Naive B cell (primary cell): ENCODE data around the gene REX1BD. TPM values are rescaled to one million over a fixed set of nuclear protein-coding genes. Genes with fewer than 3 reads are reported as not detected.
"Not testable (repeated sequence)": the region's sequence is repeated elsewhere in the genome, so short reads cannot be mapped to it uniquely, and the experiment has no call there.

Source experiments
- ATAC-seq, 2 donors: fragments of 150-1000 bp; cut with Tn5 transposase; 2 replicates each; pipeline ENCODE4 v1.10.0; 2021; ENCODE audit warnings: low read depth in 2 of 2, mild to moderate bottlenecking in 2 of 2, moderate library complexity in 2 of 2
- DNase-seq: peaks from one replicate; pipeline ENCODE4 v3.0.0; 2022
- H3K27ac Mint-ChIP-seq, 6 donors: one replicate each; pipeline ENCODE4 v1.8.0; 2020 to 2022; ENCODE audit warnings: mild to moderate bottlenecking in 6 of 6, mixed read lengths in 6 of 6, moderate library complexity in 5 of 6, inconsistent platforms in 2 of 6
- H3K27me3 Mint-ChIP-seq, 3 donors: one replicate each; pipeline ENCODE4 v1.8.0; 2021 to 2022; ENCODE audit warnings: mixed read lengths in 3 of 3, mild to moderate bottlenecking in 1 of 3
- H3K36me3 Mint-ChIP-seq, 2 donors: one replicate each; pipeline ENCODE4 v1.8.0; 2020 to 2022; ENCODE audit warnings: mixed read lengths in 2 of 2, inconsistent platforms in 1 of 2, mild to moderate bottlenecking in 1 of 2
- H3K4me1 Mint-ChIP-seq, 3 donors: one replicate each; pipeline ENCODE4 v1.8.0; 2020 to 2022; ENCODE audit warnings: mixed read lengths in 3 of 3, inconsistent platforms in 1 of 3, mild to moderate bottlenecking in 1 of 3, moderate library complexity in 1 of 3
- H3K4me3 Mint-ChIP-seq, 8 donors: one replicate each; pipeline ENCODE4 v1.8.0; 2020 to 2022; ENCODE audit warnings: mild to moderate bottlenecking in 8 of 8, mixed read lengths in 8 of 8, moderate library complexity in 8 of 8, inconsistent platforms in 2 of 8
- H3K9me3 Mint-ChIP-seq, 7 donors: one replicate each; pipeline ENCODE4 v1.8.0; 2020 to 2022; ENCODE audit warnings: mixed read lengths in 7 of 7, mild to moderate bottlenecking in 5 of 7, inconsistent platforms in 2 of 7, moderate library complexity in 1 of 7
- polyA plus RNA-seq, 6 donors: library from polyadenylated mRNA; unstranded; fragments of 300-500 nt; fragmentation: Illumina TruSeq; gene quantifications; one replicate each; pipeline ENCODE4 v1.2.3, GENCODE V29; 2021; ENCODE audit warnings: low read depth in 6 of 6

Gene REX1BD
- polyA plus RNA-seq, 6 donors from 2014 or later = 76.0 to 107 (median 91.9) TPM

- DNase-seq = no peak
- Mint-ChIP-seq H3K27me3 (peaks cover 10 to 72% (median 28%) of the 10 kb centered on the region in 3 donors), H3K4me3 (peak overlapping the region in 1 of 8 donors; percentile 30)
Observed at GRCh38 chr19:18599485-18599884, 10.9 kb downstream of the REX1BD start.

GRCh38 chr19:18600692-18601397 is 12.2 kb downstream of the REX1BD start:
- H3K4me3 Mint-ChIP-seq, H3K36me3 Mint-ChIP-seq, H3K9me3 Mint-ChIP-seq, DNase-seq, H3K27ac Mint-ChIP-seq, ATAC-seq: not testable (repeated sequence)
- H3K27me3 Mint-ChIP-seq = peaks cover 22 to 84% (median 41%) of the 10 kb centered on the region in 3 donors
- H3K4me1 Mint-ChIP-seq = peaks cover 14 to 25% (median 16%) of the 10 kb centered on the region in 3 donors

More at GRCh38 chr19:18599485-18599884, 10.9 kb downstream of the REX1BD start:
- ATAC-seq = no peak
- no peak overlapping the region for H3K27ac Mint-ChIP-seq
- H3K4me1 Mint-ChIP-seq = peaks cover 17 to 22% (median 19%) of the 10 kb centered on the region in 3 donors
- H3K36me3 Mint-ChIP-seq = no peaks in the 10 kb centered on the region
- H3K9me3 Mint-ChIP-seq = no peaks in the 10 kb centered on the region

- Mint-ChIP-seq H3K9me3 (peaks cover 0 to 2% (median 0%) of the 10 kb centered on the region in 7 donors), H3K36me3 (no peaks in the 10 kb centered on the region), H3K27me3 (peaks cover 22 to 75% (median 35%) of the 10 kb centered on the region in 3 donors), H3K4me3 (peak overlapping the region in 1 of 8 donors; percentile 47), H3K4me1 (peaks cover 10 to 17% (median 13%) of the 10 kb centered on the region in 3 donors), H3K27ac (no peak overlapping the region)
- ATAC-seq (no peak), DNase-seq (no peak)
Observed at GRCh38 chr19:18601875-18602274, 13.3 kb downstream of the REX1BD start.

GRCh38 chr19:18603255-18603957 is 14.8 kb downstream of the REX1BD start:
- ATAC-seq = peak; percentile 65 to 67
- H3K27ac Mint-ChIP-seq = peak overlapping the region in 1 of 6 donors; percentile 25
- no peak for DNase-seq
- H3K9me3 Mint-ChIP-seq = peaks cover 0 to 2% (median 0%) of the 10 kb centered on the region in 7 donors
- H3K4me1 Mint-ChIP-seq = peaks cover 10 to 26% (median 18%) of the 10 kb centered on the region in 3 donors
- H3K36me3 Mint-ChIP-seq = no peaks in the 10 kb centered on the region
- H3K4me3 Mint-ChIP-seq = peak overlapping the region in 2 of 8 donors; percentile 13 to 42
- peaks cover 22 to 76% (median 44%) of the 10 kb centered on the region in 3 donors for H3K27me3 Mint-ChIP-seq

- ATAC-seq (no peak), DNase-seq (no peak)
- peaks cover 12 to 33% (median 26%) of the 10 kb centered on the region in 3 donors for H3K4me1 Mint-ChIP-seq
- H3K27me3 Mint-ChIP-seq = peaks cover 30 to 76% (median 52%) of the 10 kb centered on the region in 3 donors
- H3K9me3 Mint-ChIP-seq = peaks cover 0 to 2% (median 0%) of the 10 kb centered on the region in 7 donors
- no peaks in the 10 kb centered on the region for H3K36me3 Mint-ChIP-seq
- peak overlapping the region in 1 of 6 donors; percentile 60 for H3K27ac Mint-ChIP-seq
- H3K4me3 Mint-ChIP-seq = no peak overlapping the region
Observed at GRCh38 chr19:18603958-18604819, 15.6 kb downstream of the REX1BD start.

GRCh38 chr19:18604820-18605159 is 16.2 kb downstream of the REX1BD start:
- H3K4me3 Mint-ChIP-seq = peak overlapping the region in 1 of 8 donors; percentile 48
- ATAC-seq (no peak), DNase-seq (no peak)
- peaks cover 14 to 36% (median 26%) of the 10 kb centered on the region in 3 donors for H3K4me1 Mint-ChIP-seq
- peaks cover 0 to 2% (median 0%) of the 10 kb centered on the region in 7 donors for H3K9me3 Mint-ChIP-seq
- H3K36me3 Mint-ChIP-seq = no peaks in the 10 kb centered on the region
- peaks cover 35 to 76% (median 58%) of the 10 kb centered on the region in 3 donors for H3K27me3 Mint-ChIP-seq
- peak overlapping the region in 1 of 6 donors; percentile 47 for H3K27ac Mint-ChIP-seq

GRCh38 chr19:18605196-18605545 is 16.6 kb downstream of the REX1BD start:
- H3K27ac Mint-ChIP-seq = peak overlapping the region in 4 of 6 donors; percentile 45 to 90 (median 72)
- H3K27me3 Mint-ChIP-seq = peaks cover 35 to 76% (median 61%) of the 10 kb centered on the region in 3 donors
- DNase-seq = no peak
- no peaks in the 10 kb centered on the region for H3K36me3 Mint-ChIP-seq
- no peak for ATAC-seq
- peaks cover 0 to 2% (median 0%) of the 10 kb centered on the region in 7 donors for H3K9me3 Mint-ChIP-seq
- peak overlapping the region in 7 of 8 donors; percentile 28 to 84 (median 65) for H3K4me3 Mint-ChIP-seq
- peaks cover 14 to 36% (median 26%) of the 10 kb centered on the region in 3 donors for H3K4me1 Mint-ChIP-seq

GRCh38 chr19:18605546-18606280 is 17.1 kb downstream of the REX1BD start:
- Mint-ChIP-seq H3K36me3 (no peaks in the 10 kb centered on the region), H3K27me3 (peaks cover 35 to 72% (median 62%) of the 10 kb centered on the region in 3 donors), H3K4me3 (peak overlapping the region; percentile 28 to 84 (median 56)), H3K9me3 (peaks cover 0 to 2% (median 0%) of the 10 kb centered on the region in 7 donors), H3K4me1 (peaks cover 14 to 36% (median 26%) of the 10 kb centered on the region in 3 donors), H3K27ac (peak overlapping the region in 4 of 6 donors; percentile 45 to 90 (median 72))
- ATAC-seq (no peak), DNase-seq (no peak)

- peak within 1 kb of the TSS in 7 of 8 donors; percentile 35 to 84 (median 65) for H3K4me3 Mint-ChIP-seq
- peak within 1 kb of the TSS in 3 of 6 donors; percentile 55 to 81 (median 59) for H3K27ac Mint-ChIP-seq
Observed at GRCh38 chr19:18606281-18607225, 18.0 kb downstream of the REX1BD start, which contains the start of gene CRLF1. CRLF1 (minus strand) TSS chr19:18606799; CDS start chr19:18606656, 143 bp downstream.

GRCh38 chr19:18607226-18608101 is 18.9 kb downstream of the REX1BD start:
- H3K36me3 Mint-ChIP-seq = no peaks in the 10 kb centered on the region
- H3K4me1 Mint-ChIP-seq = peaks cover 26 to 50% (median 38%) of the 10 kb centered on the region in 3 donors
- H3K27ac Mint-ChIP-seq = peak overlapping the region in 2 of 6 donors; percentile 59 to 81
- DNase-seq (no peak), ATAC-seq (no peak)
- H3K9me3 Mint-ChIP-seq = peaks cover 0 to 2% (median 0%) of the 10 kb centered on the region in 7 donors
- H3K4me3 Mint-ChIP-seq = peak overlapping the region in 6 of 8 donors; percentile 34 to 72 (median 46)
- H3K27me3 Mint-ChIP-seq = peaks cover 44 to 74% (median 66%) of the 10 kb centered on the region in 3 donors

More at GRCh38 chr19:18606281-18607225, 18.0 kb downstream of the REX1BD start, which contains the start of gene CRLF1:
- ATAC-seq = no peak
- DNase-seq = no peak
- Mint-ChIP-seq H3K9me3 (peaks cover 0 to 2% (median 0%) of the 10 kb centered on the region in 7 donors), H3K27me3 (peaks cover 41 to 74% (median 66%) of the 10 kb centered on the region in 3 donors), H3K4me1 (peaks cover 20 to 42% (median 31%) of the 10 kb centered on the region in 3 donors), H3K36me3 (no peaks in the 10 kb centered on the region)
